GM12892 (cell line): Measurements from ENCODE around the gene SERPINB12.

ENCODE experiments used
- POLR2A ChIP-seq: IDR thresholded peaks from 2 replicates; pipeline ENCODE4 v1.6.1; 2011; ENCODE audit warnings: low read depth, low read length, control low read depth
- POLR2AphosphoS5 ChIP-seq: IDR thresholded peaks from 2 replicates; pipeline ENCODE4 v1.6.1; 2011; ENCODE audit warnings: low read depth, low read length, control low read depth

DNA sequence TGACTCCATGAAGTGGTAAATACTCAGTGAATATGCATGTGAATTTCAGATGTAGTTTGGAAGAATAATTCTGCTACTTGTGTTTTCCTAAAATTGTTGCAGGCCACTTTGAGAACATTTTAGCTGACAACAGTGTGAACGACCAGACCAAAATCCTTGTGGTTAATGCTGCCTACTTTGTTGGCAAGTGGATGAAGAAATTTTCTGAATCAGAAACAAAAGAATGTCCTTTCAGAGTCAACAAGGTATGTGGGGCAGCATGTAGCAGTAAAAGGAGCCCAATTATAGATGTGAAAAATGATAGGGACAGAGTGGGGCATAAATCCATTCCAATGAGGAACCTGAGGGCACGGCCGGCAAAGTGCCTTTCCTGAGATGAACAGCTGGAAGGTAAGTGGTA, 49.3 kb upstream of the SERPINB12 start:
- TF ChIP-seq POLR2AphosphoS5 (no peak), POLR2A (no peak)
